ENCODE data around the gene CHTF18. TPM values are rescaled to one million over a fixed set of nuclear protein-coding genes. Genes with fewer than 3 reads are reported as not detected.

The CHTF18 gene
- total RNA-seq, 4 donors from 2014 or later, result under 0.01 to 895 (median 31.1) TPM

GRCh38 chr16:813204-813915 is 24.9 kb downstream of the CHTF18 start:
- DNase-seq, result no peak
- Histone ChIP-seq H3K4me3 (no peak overlapping the region), H3K27ac (no peak overlapping the region), H3K27me3 (peaks cover 0 to 30% of the 10 kb centered on the region in 2 donors), H3K4me1 (peaks cover 0 to 4% of the 10 kb centered on the region in 2 donors), H3K36me3 (no peaks in the 10 kb centered on the region), H3K9me3 (no peaks in the 10 kb centered on the region)
- TF ChIP-seq CTCF (IDR thresholded peaks at IDR 0.05) (peak in 3 of 4 experiments; percentile 12 to 65 (median 52)), POLR2A (IDR thresholded peaks at IDR 0.05) (no peak)
- intact Hi-C loops (cut with DNase I; ENCODE audit: low total_unique reads), result no loop called here

DNA sequence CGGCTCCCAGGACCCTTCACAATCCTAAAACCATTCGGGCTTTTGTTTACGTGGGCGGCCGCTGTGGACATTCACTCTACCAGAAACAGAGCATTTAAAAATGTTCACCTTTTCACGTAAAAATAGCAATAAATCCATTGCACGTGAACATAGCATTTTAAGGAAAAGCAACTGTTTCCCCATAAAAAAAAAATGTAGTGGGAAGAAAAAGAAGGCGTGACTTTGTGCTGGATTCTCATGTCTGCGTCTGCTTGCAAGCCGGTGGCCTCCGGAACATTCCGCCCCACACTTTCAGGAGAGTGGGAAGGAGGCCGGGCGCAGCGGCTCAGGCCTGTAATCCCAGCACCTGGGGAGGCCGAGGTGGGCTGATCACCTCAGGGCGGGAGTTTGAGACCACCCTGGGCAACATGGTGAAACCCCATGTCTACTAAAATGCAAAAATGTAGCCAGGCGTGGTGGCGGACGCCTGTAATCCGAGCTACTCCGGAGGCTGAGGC is 25.5 kb downstream of the CHTF18 start:
- intact Hi-C loops (cut with DNase I; ENCODE audit: low total_unique reads), result no loop called here
- peaks cover 0 to 36% of the 10 kb centered on the region in 2 donors for H3K27me3 ChIP-seq
- H3K4me3 ChIP-seq, result no peak overlapping the region
- DNase-seq, result no peak
- H3K36me3 ChIP-seq, result no peaks in the 10 kb centered on the region
- TF ChIP-seq POLR2A (IDR thresholded peaks at IDR 0.05) (no peak), CTCF (IDR thresholded peaks at IDR 0.05) (no peak)
- no peak overlapping the region for H3K27ac ChIP-seq
- H3K9me3 ChIP-seq, result no peaks in the 10 kb centered on the region
- peaks cover 0 to 4% of the 10 kb centered on the region in 2 donors for H3K4me1 ChIP-seq

- H3K27ac ChIP-seq, result no peak overlapping the region
- no peaks in the 10 kb centered on the region for H3K9me3 ChIP-seq
- no peak for DNase-seq
- TF ChIP-seq POLR2A (IDR thresholded peaks at IDR 0.05) (no peak), CTCF (IDR thresholded peaks at IDR 0.05) (no peak)
- peaks cover 0 to 36% of the 10 kb centered on the region in 2 donors for H3K27me3 ChIP-seq
- intact Hi-C loops (cut with DNase I; ENCODE audit: low total_unique reads), result no loop called here
- H3K4me1 ChIP-seq, result peaks cover 0 to 4% of the 10 kb centered on the region in 2 donors
- H3K4me3 ChIP-seq, result no peak overlapping the region
- no peaks in the 10 kb centered on the region for H3K36me3 ChIP-seq
Observed at GRCh38 chr16:814974-815373, 26.6 kb downstream of the CHTF18 start.

DNA sequence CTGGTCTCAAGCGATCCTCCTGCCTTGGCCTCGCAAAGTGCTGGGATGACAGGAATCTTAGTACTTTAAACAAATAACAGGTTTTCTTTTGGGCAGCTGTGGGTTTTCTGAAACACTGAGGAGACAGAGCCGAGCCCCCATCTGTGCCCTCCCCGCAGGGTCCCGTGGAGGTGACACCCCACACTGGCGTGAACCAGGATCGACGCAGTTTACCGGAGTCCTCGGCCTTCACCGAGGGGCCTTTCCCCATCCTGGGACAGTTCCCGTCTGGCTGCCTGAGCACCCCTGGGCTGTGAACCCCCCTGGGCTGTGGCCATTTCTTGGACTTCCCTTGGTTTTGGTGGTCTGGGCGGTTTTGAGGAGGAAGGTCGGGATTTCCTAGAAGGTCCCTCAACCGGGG is 27.4 kb downstream of the CHTF18 start:
- TF ChIP-seq CTCF (IDR thresholded peaks at IDR 0.05) (no peak), POLR2A (IDR thresholded peaks at IDR 0.05) (no peak)
- DNase-seq, result no peak
- intact Hi-C loops (cut with DNase I; ENCODE audit: low total_unique reads), result no loop called here
- peaks cover 0 to 4% of the 10 kb centered on the region in 2 donors for H3K4me1 ChIP-seq
- no peaks in the 10 kb centered on the region for H3K36me3 ChIP-seq
- H3K27ac ChIP-seq, result no peak overlapping the region
- no peaks in the 10 kb centered on the region for H3K9me3 ChIP-seq
- H3K4me3 ChIP-seq, result no peak overlapping the region
- H3K27me3 ChIP-seq, result peaks cover 0 to 36% of the 10 kb centered on the region in 2 donors
